Inflammatory macrophage treated with lipopolysaccharide for 4 hours (primary cell): ENCODE results near the gene BTBD1.
A peak's percentile ranks its signal among the peaks of the same experiment; 100 is the strongest.
"Not testable (repeated sequence)": the region's sequence is repeated elsewhere in the genome, so short reads cannot be mapped to it uniquely, and the experiment has no call there.

Experiments
- DNase-seq: peaks from one replicate; pipeline ENCODE4 v3.0.0-alpha.2; 2020

BTBD1 gene

DNA sequence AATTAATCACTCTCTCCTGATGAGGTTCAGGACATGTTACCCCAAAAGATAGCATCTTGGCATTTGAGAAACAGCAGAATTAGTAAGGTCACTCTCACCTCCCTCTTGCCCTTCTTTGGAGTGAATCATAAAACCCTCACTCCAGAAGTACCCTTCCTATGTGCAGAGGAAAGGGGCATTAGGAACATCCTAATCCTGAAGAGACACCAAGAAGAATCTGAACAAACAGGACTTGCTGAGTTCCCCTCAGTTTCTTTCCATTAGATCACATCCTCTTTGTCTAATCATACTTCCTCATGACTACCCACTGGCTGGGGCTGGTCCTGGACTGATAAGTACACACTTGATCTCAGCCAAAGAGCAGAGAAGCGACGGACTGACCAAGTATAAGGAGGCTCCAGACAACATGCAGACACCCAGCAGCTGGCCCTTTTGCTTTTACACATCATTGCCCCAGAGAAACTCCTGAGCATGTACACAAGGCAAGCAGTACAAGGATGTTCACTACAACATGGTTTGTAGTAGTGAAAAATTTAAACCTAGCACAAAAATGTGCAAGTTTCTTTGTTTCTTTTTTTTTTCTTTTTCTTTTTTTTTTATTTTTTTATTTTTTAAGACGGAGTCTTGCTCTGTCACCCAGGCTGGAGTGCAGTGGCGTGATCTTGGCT lies 25.4 kb upstream of the BTBD1 start:
- peak; percentile 90 for DNase-seq

GRCh38 chr15:83091965-83092308 lies 24.9 kb upstream of the BTBD1 start:
- DNase-seq: not testable (repeated sequence)

- no peak for DNase-seq
These were observed 23.4 kb upstream of the BTBD1 start for GRCh38 chr15:83090465-83090864.

GRCh38 chr15:83088876-83089275 lies 21.8 kb upstream of the BTBD1 start:
- DNase-seq: no peak

- DNase-seq: no peak
These were observed 20.5 kb upstream of the BTBD1 start for GRCh38 chr15:83087576-83087975.

GRCh38 chr15:83085864-83086552 lies 19.0 kb upstream of the BTBD1 start:
- not testable (repeated sequence) for DNase-seq

GRCh38 chr15:83085461-83085860 lies 18.4 kb upstream of the BTBD1 start:
- DNase-seq: not testable (repeated sequence)

GRCh38 chr15:83082730-83083386 lies 15.8 kb upstream of the BTBD1 start:
- DNase-seq: no peak

DNA sequence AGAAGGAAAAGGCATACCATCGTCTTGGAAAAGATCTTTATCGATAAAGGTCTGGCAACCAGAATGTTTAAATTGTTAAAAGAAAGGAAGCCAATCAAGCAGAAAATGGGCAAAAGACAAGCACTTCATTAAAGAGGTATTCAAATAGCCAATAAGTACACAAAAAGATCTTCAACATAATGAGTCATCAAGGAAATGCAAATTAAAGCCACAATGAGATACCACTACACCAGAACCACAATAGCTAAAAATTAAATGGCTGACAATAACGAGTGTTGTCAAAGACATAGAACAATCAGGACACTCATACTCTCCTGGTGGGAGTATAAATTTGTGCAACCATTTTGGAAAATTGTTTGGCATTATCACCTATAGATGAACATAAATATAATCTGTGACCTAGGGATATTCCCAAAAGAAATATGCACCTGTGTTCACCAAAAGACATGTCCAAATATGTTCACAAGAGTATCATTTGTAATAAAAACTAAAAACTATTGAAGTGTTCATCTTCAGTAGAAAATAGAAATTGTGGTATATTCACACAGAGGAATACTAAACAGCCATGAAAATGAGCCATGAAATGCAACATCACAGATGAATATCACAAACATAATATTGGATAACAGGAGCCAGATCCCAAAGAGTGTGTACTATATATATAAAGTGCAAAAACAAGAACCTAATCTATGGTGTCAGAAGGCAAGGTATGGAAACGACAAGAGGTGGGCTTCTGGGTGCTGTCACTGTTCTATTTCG lies 14.4 kb upstream of the BTBD1 start:
- no peak for DNase-seq

DNA sequence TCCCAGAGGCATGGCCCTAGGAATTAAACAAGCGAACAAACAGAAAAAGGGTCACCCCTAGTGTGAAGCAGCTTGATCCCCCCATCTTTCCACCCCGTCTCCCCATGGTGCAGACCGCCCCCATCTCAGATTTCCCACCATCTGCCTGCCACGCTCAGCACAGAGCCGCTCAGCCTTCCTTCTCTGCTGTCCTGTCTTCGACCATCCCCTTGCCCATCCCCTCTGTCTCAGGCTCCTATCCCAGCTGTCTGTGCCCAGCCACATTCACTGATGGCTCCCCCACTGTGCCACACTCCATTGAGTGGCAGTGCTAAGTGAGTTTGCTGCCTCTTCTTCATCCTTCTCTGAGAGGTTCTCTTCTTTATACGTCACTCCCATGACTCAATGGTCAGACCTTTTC lies 11.7 kb upstream of the BTBD1 start:
- DNase-seq: no peak

DNA sequence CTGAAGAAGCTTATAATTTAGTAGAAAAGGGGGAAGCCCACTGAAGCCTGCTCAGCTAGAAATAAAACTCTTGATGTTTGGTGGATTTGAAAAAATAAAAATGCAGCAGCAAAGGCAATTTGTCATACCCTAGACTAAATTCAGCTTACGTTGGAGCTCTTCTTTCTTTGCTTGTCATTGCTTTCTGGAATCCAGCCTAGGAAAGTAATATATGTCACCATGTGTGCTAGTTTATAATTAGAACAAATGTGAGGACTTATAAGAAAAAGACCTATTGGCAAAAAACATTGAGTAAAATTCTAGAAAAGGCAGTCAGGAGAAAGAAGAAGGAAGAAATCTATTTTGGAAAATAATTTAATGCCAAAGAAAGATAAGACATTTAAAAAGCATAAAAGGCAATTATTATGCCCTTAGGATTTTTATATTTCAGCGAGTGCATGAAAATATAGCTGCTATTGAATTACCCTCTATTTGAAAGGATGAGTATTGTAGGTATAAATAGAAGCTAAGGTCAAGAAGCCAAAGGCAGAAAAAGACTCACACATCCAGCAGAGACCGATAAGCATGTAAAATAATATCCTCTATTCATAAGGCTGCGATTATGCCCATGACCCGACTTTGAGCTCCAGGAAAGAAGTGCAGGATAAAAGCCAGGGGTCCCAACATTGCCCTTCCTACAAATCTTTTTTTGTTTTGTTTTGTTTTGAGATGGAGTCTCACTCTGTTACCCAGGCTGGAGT lies 10.6 kb upstream of the BTBD1 start:
- DNase-seq: no peak

DNA sequence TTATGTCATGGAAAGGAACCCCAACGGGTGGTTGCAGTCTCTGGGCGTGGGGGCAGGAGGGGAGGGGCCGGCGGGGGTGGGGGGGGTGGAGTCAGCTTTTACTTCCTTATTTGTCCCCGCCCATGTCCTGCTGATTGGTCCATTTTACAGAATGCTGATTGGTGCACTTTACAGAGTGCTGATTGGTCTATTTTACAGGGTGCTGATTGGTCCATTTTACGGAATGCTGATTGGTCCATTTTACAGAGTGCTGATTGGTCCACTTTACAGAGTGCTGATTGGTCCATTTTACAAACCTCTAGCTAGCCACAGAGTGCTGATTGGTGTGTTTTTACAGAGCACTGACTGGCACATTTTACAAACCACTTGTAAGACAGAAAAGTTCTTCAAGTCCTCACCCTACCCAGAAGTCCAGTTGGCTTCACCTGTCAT lies 2.2 kb upstream of the BTBD1 start:
- peak; percentile 47 for DNase-seq

- DNase-seq: no peak
These were observed 1.0 kb upstream of the BTBD1 start for GRCh38 chr15:83068054-83068453.

DNA sequence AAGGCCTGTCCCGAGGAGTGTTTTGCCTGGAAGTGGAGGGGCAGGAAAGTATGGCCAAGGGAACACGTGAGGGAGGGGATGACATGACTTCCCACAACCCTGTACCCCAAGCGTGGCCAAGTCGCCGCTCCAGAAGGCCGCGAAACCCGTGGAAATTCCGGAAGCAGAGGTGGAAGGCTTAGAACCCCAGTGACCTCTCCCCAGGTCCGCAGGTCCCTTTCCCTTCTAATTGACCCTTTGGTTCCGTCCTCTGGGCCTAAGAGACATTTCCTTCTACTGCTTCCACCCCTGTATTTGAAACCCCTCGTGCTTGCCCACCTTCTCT lies 548 bp upstream of the BTBD1 start:
- no peak for DNase-seq

DNA sequence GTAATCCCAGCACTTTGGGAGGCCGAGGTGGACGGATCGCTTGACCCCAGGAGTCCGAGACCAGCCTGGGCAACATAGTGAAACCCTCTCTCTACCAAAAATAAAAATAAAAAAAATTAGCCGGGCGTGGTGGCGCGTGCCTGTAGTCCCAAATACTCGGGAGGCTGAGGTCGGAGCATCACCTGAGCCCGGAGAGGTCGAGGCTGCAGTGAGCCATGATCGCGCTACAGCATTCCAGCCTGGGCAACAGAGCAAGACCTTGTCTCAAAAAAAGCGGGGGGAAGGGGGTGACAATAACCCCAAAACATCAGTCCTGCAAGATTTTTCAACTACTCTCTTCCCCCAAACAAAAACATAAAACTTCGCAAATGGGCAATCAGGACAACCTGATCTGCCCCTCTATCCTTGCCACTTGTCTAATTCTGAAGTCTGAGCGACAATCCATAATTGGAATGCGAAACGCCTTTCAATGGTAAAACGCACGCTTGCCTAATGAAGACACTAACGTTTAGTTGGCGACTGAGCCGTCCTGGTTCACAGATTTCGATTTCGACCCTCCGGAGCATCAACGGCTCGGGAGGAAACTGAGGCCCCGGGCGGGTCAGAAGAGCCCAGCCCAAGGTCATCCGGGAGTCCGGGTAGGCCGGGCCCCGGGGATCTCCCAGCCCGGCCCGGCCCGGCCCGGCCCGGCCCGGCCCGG lies 868 bp downstream of the BTBD1 start:
- DNase-seq: no peak

GRCh38 chr15:83065431-83065830 lies 1.6 kb downstream of the BTBD1 start:
- no peak for DNase-seq

GRCh38 chr15:83064859-83065258 lies 2.2 kb downstream of the BTBD1 start:
- DNase-seq: peak; percentile 40

DNA sequence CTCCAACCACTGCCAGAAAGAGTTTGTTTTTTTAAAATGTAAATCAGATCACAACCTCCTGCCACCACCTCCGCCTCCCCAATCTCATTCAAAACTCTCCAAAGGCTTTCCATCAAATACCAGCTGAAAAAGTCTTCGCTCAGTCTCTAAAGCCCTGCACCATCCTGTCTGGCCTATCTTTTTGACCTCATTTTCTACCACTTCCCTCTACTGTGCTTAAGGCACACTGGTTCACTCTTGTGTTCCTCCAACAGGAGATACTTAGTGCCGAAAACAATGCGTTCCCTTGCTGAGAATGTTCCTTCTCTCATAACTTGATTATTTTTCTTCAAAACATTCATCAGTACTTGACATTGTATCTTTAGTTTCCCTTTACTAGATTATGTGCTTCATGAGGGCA lies 3.5 kb downstream of the BTBD1 start:
- DNase-seq: peak; percentile 27

DNA sequence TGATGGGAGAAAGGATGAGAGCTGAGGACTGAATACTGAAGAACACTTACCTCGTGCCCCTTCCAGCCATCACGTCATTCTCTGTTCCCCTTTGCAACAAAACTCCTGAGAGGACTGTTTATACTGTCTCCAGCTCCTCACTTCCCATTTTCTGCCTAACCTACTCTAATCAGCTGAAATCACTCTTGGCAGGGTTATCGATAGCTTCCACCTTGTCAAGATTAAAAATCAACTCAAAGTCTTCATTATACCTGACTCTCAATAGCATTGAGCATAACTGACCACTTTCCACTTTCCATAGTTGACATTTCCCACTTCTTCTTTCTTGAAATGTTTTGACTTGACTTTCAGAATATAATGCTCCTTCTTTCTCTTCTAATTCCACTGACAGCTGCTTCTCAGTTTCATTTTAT lies 4.3 kb downstream of the BTBD1 start:
- peak; percentile 75 for DNase-seq

DNA sequence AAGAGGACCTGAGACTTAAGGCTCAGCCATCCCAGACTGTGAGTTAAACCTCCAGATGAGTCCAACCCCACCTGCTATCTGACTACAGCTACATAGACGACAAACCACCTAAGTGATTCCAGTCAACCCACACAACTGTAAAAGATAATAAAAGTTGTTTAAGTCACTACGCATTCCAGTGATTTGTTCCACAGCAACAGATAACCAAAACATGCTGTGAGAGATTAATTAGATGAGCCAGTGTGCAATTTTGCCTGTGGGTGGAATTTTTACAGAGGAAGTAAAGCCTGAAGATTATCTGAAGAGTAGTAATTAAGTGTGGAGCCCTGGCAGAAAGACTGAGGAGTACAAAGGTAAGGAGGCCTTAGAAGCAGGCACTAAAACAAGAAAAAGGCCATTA lies 5.4 kb downstream of the BTBD1 start:
- no peak for DNase-seq

DNA sequence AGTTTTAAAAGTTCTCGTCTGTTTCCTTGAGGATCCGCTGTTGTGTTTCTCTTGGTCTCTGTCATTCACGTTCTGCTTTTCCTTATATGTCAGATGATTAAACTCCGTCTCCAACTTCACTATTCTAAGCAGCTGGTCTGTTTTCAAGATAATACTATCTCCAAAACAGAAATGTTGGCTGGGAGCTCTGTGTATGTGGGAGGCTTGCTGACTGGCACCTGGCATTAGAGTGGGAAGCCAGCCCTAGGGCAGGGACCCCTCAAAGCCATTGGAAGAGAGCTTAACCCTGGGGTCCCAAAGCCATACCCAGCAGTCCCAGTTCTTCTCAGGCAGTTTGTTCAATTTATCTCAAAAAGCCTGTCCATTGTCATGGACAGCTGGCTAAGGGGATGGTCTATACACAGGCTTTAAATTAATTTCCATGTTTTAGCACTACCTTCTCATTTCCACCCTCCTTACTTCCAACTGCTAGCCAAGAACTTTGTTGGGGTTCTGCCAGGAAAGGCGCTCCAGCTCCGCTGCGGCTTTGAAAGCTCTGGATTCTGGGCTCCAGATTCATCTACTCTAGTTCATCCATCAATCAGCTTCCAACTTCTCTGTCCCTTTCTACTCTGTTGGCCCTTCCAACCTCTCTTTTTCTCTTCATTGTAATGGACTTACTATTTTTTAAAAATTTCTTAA lies 9.2 kb downstream of the BTBD1 start:
- no peak for DNase-seq

DNA sequence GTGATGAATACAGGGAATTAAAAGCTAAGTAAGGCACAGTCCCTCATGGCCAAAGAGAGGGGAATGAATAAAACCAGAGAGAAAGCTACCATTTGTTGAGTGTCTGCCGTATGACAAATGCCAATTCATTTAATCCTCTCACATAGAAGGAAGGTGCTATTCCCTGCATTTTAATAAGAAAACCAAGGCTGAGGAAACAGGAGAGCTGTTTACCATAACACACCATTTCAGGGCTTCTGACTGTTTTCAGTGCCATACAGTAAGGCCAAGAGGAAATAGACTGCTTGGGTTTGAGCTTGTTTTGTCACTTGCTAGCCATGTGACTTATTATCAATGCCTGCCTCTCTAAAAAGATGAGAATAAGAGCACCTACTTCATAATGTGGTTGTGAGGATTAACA lies 10.1 kb downstream of the BTBD1 start:
- DNase-seq: no peak
